ENCODE data around the gene LHX5. TPM values are rescaled to one million over a fixed set of nuclear protein-coding genes. Genes with fewer than 3 reads are reported as not detected.

LHX5 gene
- total RNA-seq, 3 donors from 2014 or later: not detected

- TF ChIP-seq CTCF (IDR thresholded peaks at IDR 0.05): no peak
- Histone ChIP-seq H3K4me3 (no peak overlapping the region), H3K36me3 (ENCODE audit: low read depth) (no peaks in the 10 kb centered on the region), H3K4me1 (ENCODE audit: low read depth) (no peaks in the 10 kb centered on the region), H3K9me3 (no peaks in the 10 kb centered on the region)
- no peak for ATAC-seq
- intact Hi-C loops (cut with DNase I, micrococcal nuclease): no loop called here
- no peak for DNase-seq
These were observed 35.2 kb upstream of the LHX5 start for GRCh38 chr12:113506867-113507266.

DNA sequence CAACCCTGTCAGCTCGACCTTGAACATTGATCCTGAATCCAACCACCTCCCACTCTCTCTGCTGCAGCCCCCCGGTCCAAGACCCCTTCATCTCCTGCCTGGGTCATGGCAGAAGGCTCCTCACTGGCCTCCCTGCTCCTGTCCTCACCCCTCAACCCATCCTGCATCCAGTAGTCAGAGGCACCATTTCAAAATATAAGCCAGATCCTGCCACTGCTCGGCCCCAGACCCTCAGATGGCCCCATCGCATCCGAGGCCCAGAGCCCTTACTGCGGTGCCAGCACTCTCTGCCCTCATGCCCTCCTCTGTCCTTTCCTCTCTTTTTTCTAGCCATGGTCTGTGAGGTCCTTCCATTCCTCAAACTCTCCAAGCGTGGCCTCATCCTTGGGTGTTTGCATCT, 34.3 kb upstream of the LHX5 start:
- no peak for TF ChIP-seq CTCF (IDR thresholded peaks at IDR 0.05)
- intact Hi-C loops (cut with DNase I, micrococcal nuclease): no loop called here
- no peaks in the 10 kb centered on the region for H3K4me1 ChIP-seq (ENCODE audit: low read depth)
- no peak for DNase-seq
- H3K4me3 ChIP-seq: no peak overlapping the region
- no peaks in the 10 kb centered on the region for H3K36me3 ChIP-seq (ENCODE audit: low read depth)
- no peaks in the 10 kb centered on the region for H3K9me3 ChIP-seq
- no peak for ATAC-seq

GRCh38 chr12:113504917-113505316, 33.2 kb upstream of the LHX5 start:
- Histone ChIP-seq H3K4me3 (no peak overlapping the region), H3K36me3 (ENCODE audit: low read depth) (no peaks in the 10 kb centered on the region), H3K9me3 (no peaks in the 10 kb centered on the region), H3K4me1 (ENCODE audit: low read depth) (no peaks in the 10 kb centered on the region)
- no peak for TF ChIP-seq CTCF (IDR thresholded peaks at IDR 0.05)
- ATAC-seq (no peak), DNase-seq (no peak)
- intact Hi-C loops (cut with DNase I, micrococcal nuclease): no loop called here

DNA sequence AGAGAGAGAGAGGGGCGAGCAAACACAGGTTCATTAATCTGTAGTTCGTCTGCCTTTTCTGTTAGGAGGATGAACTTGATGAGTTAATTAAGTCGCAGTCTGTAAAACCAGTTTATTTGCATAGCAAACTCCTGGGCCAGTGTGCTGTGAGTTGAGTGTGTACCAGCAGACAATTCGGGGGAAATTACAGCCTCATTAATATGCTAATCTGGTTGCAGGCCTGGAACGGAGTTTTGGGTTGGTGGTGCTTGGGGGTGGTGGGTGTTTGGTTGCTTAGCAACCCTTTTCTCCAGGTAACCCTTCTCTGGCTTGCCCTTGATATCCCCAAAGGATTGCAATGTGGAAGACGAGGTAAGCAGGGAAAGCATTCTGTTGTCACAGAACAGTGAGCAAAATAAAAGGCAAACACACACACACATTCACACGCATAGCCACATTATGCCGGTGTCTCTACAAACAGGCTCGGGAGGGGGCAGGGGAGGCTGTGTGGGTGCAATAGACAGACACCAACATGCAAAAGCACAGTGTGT, 29.2 kb upstream of the LHX5 start:
- intact Hi-C loops (cut with DNase I, micrococcal nuclease): no loop called here
- no peaks in the 10 kb centered on the region for H3K4me1 ChIP-seq (ENCODE audit: low read depth)
- DNase-seq: no peak
- no peaks in the 10 kb centered on the region for H3K36me3 ChIP-seq (ENCODE audit: low read depth)
- ATAC-seq: no peak
- no peak for TF ChIP-seq CTCF (IDR thresholded peaks at IDR 0.05)
- H3K4me3 ChIP-seq: no peak overlapping the region
- H3K9me3 ChIP-seq: no peaks in the 10 kb centered on the region

- ATAC-seq: no peak
- no peaks in the 10 kb centered on the region for H3K9me3 ChIP-seq
- no peaks in the 10 kb centered on the region for H3K4me1 ChIP-seq (ENCODE audit: low read depth)
- H3K36me3 ChIP-seq (ENCODE audit: low read depth): no peaks in the 10 kb centered on the region
- intact Hi-C loops (cut with DNase I, micrococcal nuclease): no loop called here
- no peak for TF ChIP-seq CTCF (IDR thresholded peaks at IDR 0.05)
- DNase-seq: no peak
- H3K4me3 ChIP-seq: no peak overlapping the region
These were observed 28.6 kb upstream of the LHX5 start for GRCh38 chr12:113500306-113500675.

- H3K4me3 ChIP-seq: no peak overlapping the region
- intact Hi-C loops (cut with DNase I, micrococcal nuclease): no loop called here
- no peaks in the 10 kb centered on the region for H3K9me3 ChIP-seq
- DNase-seq (no peak), ATAC-seq (no peak)
- H3K36me3 ChIP-seq (ENCODE audit: low read depth): no peaks in the 10 kb centered on the region
- no peak for TF ChIP-seq CTCF (IDR thresholded peaks at IDR 0.05)
- no peaks in the 10 kb centered on the region for H3K4me1 ChIP-seq (ENCODE audit: low read depth)
These were observed 26.8 kb upstream of the LHX5 start for GRCh38 chr12:113498490-113498889.
